Kidney glomerular epithelial cell (primary cell): ENCODE results near the gene REN.

Experiments used
- DNase-seq: peaks from one replicate; lab custom pipeline; 2025; lab: John Stamatoyannopoulos, UW

REN gene

GRCh38 chr1:204166219-204166618 lies at the start of gene REN:
Gene REN (minus strand): TSS chr1:204166337. CDS start chr1:204166293, 44 bp downstream.
- DNase-seq, result no peak

DNA sequence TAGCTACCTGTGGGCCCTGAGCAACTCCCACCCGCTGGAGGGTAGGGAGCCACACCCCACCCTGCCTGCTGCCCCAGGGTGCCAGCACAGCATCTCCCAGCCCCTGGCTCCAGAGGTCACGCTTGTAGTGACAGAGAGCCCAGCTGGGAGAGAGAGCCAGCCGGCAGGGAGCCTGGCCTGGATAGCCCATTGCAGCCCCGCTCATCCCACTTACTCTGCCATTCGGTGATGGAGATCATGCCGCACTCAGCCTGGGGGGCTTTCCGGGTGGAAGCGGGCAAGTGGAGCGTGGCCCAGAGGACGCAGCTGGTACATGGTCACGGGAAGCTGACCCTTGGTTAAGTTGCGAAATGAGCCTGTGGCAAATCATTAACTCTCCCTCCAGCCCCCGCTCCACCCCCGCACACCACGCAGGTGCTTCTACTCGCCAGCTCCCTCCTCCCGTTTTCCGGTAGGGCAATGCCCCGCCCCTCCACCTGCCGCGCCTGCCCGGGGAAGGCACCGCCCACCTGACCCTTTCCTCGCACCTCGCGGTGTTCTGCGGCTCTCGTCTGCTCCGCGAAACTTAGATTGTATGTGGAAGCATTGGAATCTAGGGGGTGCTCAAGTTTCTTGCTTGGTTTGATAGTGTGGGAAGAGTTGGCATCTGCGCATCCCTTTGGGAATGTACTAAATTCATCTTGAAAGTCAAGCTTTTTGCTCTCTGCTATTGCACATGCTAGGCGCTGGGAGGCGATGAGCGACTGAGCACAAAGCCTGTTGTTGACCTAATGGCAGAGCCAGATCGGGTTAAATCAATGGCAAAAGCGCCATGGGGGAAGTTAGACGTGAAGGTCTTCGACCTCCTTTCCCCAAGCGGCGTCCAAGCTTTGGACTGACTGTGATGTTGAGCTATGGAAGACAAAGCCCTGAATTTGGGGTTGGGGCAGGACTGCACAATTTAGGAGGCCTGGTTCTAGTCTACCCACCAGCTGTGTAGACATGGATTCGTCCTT lies 47.8 kb upstream of the REN start, which contains the start of gene GOLT1A:
Gene GOLT1A, minus strand, starts transcription at position 321 of the 995 bp plus-strand sequence. Its CDS starts 82 bp downstream, at position 239.
- DNase-seq, result peak; percentile 79

- DNase-seq, result no peak
These were observed 46.6 kb upstream of the REN start for GRCh38 chr1:204212715-204213114.

DNA sequence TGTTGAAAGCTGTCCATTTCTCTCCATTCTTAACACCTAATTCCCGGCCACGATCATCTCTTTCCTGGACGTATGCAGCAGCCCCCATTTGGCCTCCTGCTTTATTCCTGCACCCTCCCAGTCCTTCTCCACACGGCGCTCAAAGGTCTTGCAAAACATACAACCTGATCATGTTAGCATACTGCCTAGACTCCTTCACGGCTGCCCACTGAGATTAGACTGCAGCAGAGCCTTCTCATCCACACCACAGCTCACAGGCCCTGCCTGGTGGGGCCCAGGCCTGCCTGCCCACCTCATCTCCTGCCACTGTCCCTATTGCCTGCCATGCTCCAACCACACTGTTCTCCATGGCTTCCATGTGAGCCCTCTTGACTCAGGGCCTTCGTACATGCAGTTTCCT lies 44.9 kb upstream of the REN start:
- no peak for DNase-seq

GRCh38 chr1:204207136-204207616 lies 41.0 kb upstream of the REN start:
- DNase-seq, result peak; percentile 11

DNA sequence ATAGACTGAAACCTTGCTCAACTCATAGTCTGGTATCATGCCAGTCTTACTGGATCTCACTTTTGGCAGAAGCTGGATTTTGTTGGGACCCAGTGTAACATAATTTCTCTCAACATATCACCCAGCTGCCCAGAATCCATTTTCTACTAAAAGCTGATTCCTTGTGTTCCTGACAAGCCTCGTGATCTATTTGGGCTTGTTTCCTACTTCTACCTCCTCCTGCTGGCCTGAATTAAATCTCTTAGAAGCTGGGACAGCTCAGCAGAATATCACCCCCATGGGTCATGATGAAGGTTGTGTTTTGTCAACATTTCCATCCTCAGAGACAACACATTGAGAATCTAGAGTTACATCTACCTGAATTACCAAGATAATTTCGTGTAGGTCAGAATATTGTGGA lies 40.0 kb upstream of the REN start:
- no peak for DNase-seq

DNA sequence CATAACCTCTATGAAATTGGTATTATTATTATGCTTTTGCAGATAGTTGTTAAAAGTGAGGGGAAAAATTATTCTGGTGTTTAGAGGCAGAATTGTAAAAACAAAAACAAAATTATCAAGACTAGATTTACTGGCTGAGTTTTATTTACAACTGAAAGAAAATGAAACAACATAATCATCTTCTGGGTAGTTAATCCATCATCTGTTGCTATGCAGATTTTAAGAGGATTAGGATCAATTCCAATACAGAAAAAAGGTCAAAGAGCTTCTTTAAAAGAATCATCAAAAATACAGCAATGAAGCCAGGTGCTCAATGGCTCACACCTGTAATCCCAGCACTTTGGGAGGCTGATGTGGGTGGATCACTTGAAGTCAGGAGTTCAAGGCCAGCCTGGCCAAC lies 39.3 kb upstream of the REN start:
- no peak for DNase-seq

GRCh38 chr1:204204944-204205343 lies 38.8 kb upstream of the REN start:
- no peak for DNase-seq

GRCh38 chr1:204203206-204203767 lies 37.1 kb upstream of the REN start:
- DNase-seq, result no peak

DNA sequence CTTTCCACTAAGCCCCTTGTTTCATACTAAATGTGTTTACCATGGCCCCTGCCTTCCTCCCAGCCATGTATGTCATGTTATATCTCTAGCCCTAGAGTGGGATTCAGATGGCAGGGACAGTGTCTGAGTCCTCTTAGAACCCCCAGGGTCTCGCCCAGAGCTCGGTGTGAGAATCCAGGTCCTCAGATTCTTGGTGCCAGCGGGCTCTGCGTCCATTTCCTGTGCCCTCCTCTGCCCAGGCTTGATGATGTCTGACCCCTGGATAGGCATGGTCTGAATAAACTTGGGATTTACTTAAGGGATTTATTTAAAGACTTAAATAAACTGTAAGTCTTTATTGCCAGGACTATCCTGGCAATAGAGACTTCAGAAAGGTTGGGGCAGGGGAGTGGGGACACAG lies 36.3 kb upstream of the REN start:
- DNase-seq, result no peak

DNA sequence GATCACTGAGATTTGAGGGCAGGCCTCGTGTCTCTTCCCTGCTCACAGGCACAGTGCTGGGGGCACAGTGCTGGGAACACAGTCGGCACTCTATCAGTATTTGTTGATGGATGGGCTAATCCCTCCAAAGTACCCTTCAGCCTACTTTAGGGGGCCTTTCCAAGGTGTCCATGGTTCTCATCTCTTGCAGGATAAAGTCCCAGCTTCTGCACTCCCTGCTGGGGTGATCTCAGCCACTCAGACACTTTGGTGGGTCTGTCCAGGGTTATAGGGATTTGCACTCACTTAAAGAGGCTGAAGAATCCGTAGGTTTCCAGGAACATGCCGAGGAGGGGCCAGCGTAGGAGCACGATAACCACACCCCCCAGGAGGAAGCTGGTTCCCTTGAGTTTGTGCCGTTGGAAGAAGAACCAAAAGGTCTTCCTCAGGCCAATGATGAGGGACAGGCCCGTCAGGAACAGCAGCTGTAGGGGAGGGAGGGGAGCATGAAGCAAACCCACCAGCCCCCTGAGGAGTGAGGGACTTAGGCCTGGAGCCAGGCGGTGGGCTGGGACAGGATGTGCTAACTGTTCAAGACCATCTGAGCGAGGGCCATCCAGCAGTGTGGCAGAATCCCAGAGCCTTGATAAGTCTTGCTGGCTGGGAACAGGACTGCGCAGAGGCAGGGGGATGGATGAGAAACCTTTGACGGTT lies 35.4 kb upstream of the REN start:
- DNase-seq, result no peak

DNA sequence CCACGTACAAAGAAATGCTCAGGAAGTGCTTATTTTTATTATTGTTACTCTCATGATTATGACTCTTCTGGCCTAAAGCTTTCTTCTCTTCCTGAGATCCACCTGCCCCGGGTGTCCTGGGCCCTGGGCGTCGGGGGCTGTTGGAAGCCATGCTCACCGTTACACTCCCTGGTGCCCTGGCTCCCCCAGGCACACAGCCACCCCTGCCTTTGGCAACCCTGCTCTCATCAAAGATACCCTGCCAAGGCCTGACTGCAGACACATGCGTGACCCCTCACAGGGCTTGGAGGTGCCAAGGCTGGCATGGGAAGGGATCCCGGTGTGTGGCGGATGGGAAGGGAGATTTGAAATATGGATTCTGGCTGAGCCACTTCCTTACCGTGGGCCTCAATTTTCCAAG lies 33.4 kb upstream of the REN start:
- DNase-seq, result no peak

- peak; percentile 21 for DNase-seq
These were observed 32.5 kb upstream of the REN start for GRCh38 chr1:204198348-204199340.

- no peak for DNase-seq
These were observed 30.9 kb upstream of the REN start for GRCh38 chr1:204197068-204197467.

DNA sequence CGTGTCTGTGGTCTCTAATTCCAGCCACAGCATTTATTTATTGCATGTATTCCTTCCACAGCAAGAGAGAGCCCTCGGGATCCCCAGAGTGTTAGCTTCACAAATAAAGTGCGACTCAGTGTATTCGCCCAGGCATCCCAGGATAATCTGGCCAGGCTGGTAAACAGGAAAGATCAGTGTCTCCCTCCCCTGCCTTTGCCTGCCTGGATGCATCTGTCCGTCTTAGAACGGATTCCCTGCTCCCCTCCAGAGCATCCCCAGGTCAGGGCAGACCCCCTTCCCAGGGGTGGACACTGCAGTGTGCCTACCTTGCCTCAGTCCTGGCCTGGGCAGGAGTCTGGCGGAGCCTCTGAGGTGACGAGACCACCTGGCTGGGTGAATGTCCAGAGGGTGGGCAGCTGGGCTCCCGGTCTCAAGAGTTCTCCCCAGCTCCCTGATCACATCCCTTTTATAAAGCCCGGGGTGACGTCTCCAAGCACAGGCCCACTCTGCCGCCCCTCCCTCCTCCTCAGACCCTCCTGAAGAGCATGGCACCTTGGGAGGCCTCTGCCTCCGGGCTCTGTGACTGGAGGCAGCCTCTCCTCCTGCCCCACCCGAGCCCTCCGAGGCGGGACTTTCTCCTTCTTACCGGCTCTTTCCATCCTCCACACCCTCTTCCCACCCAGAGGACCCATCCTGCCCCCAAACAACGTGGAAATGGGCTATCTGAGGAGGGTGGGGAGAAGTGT lies 30.1 kb upstream of the REN start, which contains the start of gene KISS1:
Gene KISS1, minus strand, starts transcription at position 424 of the 728 bp plus-strand sequence. CDS start 3,615 bp downstream, outside the sequence.
- no peak for DNase-seq

DNA sequence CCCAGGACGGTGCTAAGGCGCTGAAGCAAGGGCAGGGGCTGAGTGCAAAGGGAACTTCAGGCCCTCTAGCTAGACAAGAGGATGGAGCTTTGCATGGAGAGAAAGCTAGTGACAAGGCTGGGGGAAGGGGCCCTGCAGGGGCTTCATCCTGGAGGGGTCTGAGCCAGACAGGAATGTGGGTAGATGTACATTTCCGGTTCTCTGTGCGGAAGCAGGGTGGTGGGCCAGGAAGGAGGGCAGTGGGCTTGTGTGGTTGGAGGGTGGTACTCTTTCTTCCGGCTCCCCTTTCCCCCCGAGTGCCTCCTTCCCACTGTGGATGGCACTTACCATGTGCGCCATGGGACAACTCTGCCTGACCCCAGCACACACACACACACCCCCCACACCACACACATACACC lies 28.6 kb upstream of the REN start:
- no peak for DNase-seq

- DNase-seq, result no peak
These were observed 27.9 kb upstream of the REN start for GRCh38 chr1:204194080-204194479.

- DNase-seq, result no peak
These were observed 26.6 kb upstream of the REN start for GRCh38 chr1:204192589-204193352.

- no peak for DNase-seq
These were observed 25.9 kb upstream of the REN start for GRCh38 chr1:204192046-204192445.

DNA sequence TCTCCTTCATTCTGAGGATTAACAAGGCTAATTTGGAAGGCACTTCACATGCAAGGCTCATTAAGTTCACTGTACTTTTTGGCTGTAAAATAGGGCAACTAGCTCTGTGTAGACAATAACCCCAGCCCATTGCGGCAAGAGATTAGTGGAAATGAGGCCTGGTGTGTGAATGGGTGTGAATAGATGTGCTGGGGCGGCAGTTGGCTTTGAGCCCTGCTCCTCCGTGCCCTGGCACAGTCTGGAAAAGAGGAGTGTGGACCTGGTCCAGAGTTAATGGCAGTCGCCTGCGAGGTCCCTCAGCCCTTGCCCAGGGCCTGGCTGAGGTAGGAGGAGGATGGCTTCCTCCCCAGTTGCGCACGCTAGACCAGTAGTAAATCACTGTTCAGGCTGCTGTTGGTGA lies 25.3 kb upstream of the REN start:
- DNase-seq, result no peak
